Measurements from ENCODE around the gene CRTC2. TPM values are rescaled to one million over a fixed set of nuclear protein-coding genes. Genes with fewer than 3 reads are reported as not detected.
"Not testable (repeated sequence)": the region's sequence is repeated elsewhere in the genome, so short reads cannot be mapped to it uniquely, and the experiment has no call there.

CRTC2 gene
- total RNA-seq, 1 experiment from 2014 or later, result 40.8 TPM

- H3K4me3 ChIP-seq (ENCODE audit: low read depth, low read length, poor library complexity, severe bottlenecking), result no peak overlapping the region
- H3K4me1 ChIP-seq (ENCODE audit: insufficient read depth, low read length, poor library complexity, severe bottlenecking), result no peaks in the 10 kb centered on the region
- no peaks in the 10 kb centered on the region for H3K9me3 ChIP-seq (ENCODE audit: low read depth, low read length, poor library complexity, severe bottlenecking)
- ChIA-PET CTCF (no interaction called here), POLR2A (ENCODE audit: low non-redundant PET) (interaction anchor here (0.8 kb wide), 1 partner anchor 384 kb away, joined by 3 read pairs; no protein-coding TSS in a partner anchor)
- no peak for TF ChIP-seq CTCF (conservative IDR thresholded peaks at IDR 0.05; ENCODE audit: low read depth, low read length)
- TF ChIP-seq EZH2 (IDR thresholded peaks at IDR 0.05; ENCODE audit: borderline replicate concordance, low read depth, low read length, poor library complexity, severe bottlenecking), result no peak
- peaks cover 2% of the 10 kb centered on the region for H3K36me3 ChIP-seq (ENCODE audit: insufficient read depth, low read length, poor library complexity, severe bottlenecking)
- intact Hi-C loops (cut with micrococcal nuclease; ENCODE audit: unreplicated experiment), result no loop called here
- DNase-seq (ENCODE audit: low spot score), result no peak
- no peaks in the 10 kb centered on the region for H3K27me3 ChIP-seq (replicated peaks; ENCODE audit: insufficient read depth, low read depth, low read length, poor library complexity)
- H3K27ac ChIP-seq (ENCODE audit: low read depth, low read length, poor library complexity, severe bottlenecking), result no peak overlapping the region
- BruUV-seq (replicated peaks), result no TSS peak
Observed at GRCh38 chr1:153912349-153912748, 46.1 kb downstream of the CRTC2 start.

- BruUV-seq (replicated peaks); H3K4me1 ChIP-seq (ENCODE audit: insufficient read depth, low read length, poor library complexity, severe bottlenecking); POLR2A ChIA-PET (ENCODE audit: low non-redundant PET): not testable (repeated sequence)
Observed at GRCh38 chr1:153910560-153910959, 47.9 kb downstream of the CRTC2 start.

GRCh38 chr1:153908071-153908470 is 50.3 kb downstream of the CRTC2 start:
- Histone ChIP-seq H3K4me3 (ENCODE audit: low read depth, low read length, poor library complexity, severe bottlenecking) (no peak overlapping the region), H3K27me3 (replicated peaks; ENCODE audit: insufficient read depth, low read depth, low read length, poor library complexity) (no peaks in the 10 kb centered on the region), H3K36me3 (ENCODE audit: insufficient read depth, low read length, poor library complexity, severe bottlenecking) (no peaks in the 10 kb centered on the region), H3K4me1 (ENCODE audit: insufficient read depth, low read length, poor library complexity, severe bottlenecking) (no peaks in the 10 kb centered on the region), H3K27ac (ENCODE audit: low read depth, low read length, poor library complexity, severe bottlenecking) (no peak overlapping the region), H3K9me3 (ENCODE audit: low read depth, low read length, poor library complexity, severe bottlenecking) (no peaks in the 10 kb centered on the region)
- CTCF ChIA-PET, result interaction anchor here (0.6 kb wide), 1 partner anchor 80 kb away, joined by 4 read pairs; no protein-coding TSS in a partner anchor
- intact Hi-C loops (cut with micrococcal nuclease; ENCODE audit: unreplicated experiment), result no loop called here
- no peak for DNase-seq (ENCODE audit: low spot score)
- BruUV-seq (replicated peaks), result no TSS peak
- TF ChIP-seq EZH2 (IDR thresholded peaks at IDR 0.05; ENCODE audit: borderline replicate concordance, low read depth, low read length, poor library complexity, severe bottlenecking) (no peak), CTCF (conservative IDR thresholded peaks at IDR 0.05; ENCODE audit: low read depth, low read length) (no peak)
- POLR2A ChIA-PET (ENCODE audit: low non-redundant PET), result interaction anchor here (0.6 kb wide), 1 partner anchor 20 kb away, joined by 3 read pairs; no protein-coding TSS in a partner anchor

More at GRCh38 chr1:153910560-153910959, 47.9 kb downstream of the CRTC2 start:
- intact Hi-C loops (cut with micrococcal nuclease; ENCODE audit: unreplicated experiment); H3K4me3 ChIP-seq (ENCODE audit: low read depth, low read length, poor library complexity, severe bottlenecking); H3K27ac ChIP-seq (ENCODE audit: low read depth, low read length, poor library complexity, severe bottlenecking); H3K36me3 ChIP-seq (ENCODE audit: insufficient read depth, low read length, poor library complexity, severe bottlenecking); DNase-seq (ENCODE audit: low spot score); H3K9me3 ChIP-seq (ENCODE audit: low read depth, low read length, poor library complexity, severe bottlenecking); H3K27me3 ChIP-seq (replicated peaks; ENCODE audit: insufficient read depth, low read depth, low read length, poor library complexity); CTCF ChIA-PET: not testable (repeated sequence)

GRCh38 chr1:153907134-153907533 is 51.3 kb downstream of the CRTC2 start:
- Histone ChIP-seq H3K36me3 (ENCODE audit: insufficient read depth, low read length, poor library complexity, severe bottlenecking) (no peaks in the 10 kb centered on the region), H3K27ac (ENCODE audit: low read depth, low read length, poor library complexity, severe bottlenecking) (no peak overlapping the region), H3K4me1 (ENCODE audit: insufficient read depth, low read length, poor library complexity, severe bottlenecking) (no peaks in the 10 kb centered on the region), H3K4me3 (ENCODE audit: low read depth, low read length, poor library complexity, severe bottlenecking) (no peak overlapping the region), H3K9me3 (ENCODE audit: low read depth, low read length, poor library complexity, severe bottlenecking) (no peaks in the 10 kb centered on the region), H3K27me3 (replicated peaks; ENCODE audit: insufficient read depth, low read depth, low read length, poor library complexity) (no peaks in the 10 kb centered on the region)
- intact Hi-C loops (cut with micrococcal nuclease; ENCODE audit: unreplicated experiment), result no loop called here
- CTCF ChIA-PET, result no interaction called here
- DNase-seq (ENCODE audit: low spot score), result no peak
- TF ChIP-seq EZH2 (IDR thresholded peaks at IDR 0.05; ENCODE audit: borderline replicate concordance, low read depth, low read length, poor library complexity, severe bottlenecking), result no peak
- TF ChIP-seq CTCF (conservative IDR thresholded peaks at IDR 0.05; ENCODE audit: low read depth, low read length), result no peak
- POLR2A ChIA-PET (ENCODE audit: low non-redundant PET), result no interaction called here
- BruUV-seq (replicated peaks), result no TSS peak
